GM12865 (cell line): Measurements from ENCODE around the gene ERBB3.

Experiments used
- DNase-seq: peaks from one replicate; pipeline ENCODE4 v3.0.0; 2010; ENCODE audit warnings: low read depth
- H3K4me3 ChIP-seq: 2 replicates; pipeline ENCODE4 v1.5.1; 2011; ENCODE audit warnings: mild to moderate bottlenecking, low read depth, low read length, control low read depth
- TF ChIP-seq, protein P1 (sequence below): IDR thresholded peaks from 2 replicates; pipeline ENCODE4 v1.5.1; 2011; ENCODE audit warnings: low read length, control low read depth, low read depth, inconsistent platforms; ENCODE audit not compliant: insufficient read depth; ENCODE audit errors: missing control alignments

ERBB3 gene

DNA sequence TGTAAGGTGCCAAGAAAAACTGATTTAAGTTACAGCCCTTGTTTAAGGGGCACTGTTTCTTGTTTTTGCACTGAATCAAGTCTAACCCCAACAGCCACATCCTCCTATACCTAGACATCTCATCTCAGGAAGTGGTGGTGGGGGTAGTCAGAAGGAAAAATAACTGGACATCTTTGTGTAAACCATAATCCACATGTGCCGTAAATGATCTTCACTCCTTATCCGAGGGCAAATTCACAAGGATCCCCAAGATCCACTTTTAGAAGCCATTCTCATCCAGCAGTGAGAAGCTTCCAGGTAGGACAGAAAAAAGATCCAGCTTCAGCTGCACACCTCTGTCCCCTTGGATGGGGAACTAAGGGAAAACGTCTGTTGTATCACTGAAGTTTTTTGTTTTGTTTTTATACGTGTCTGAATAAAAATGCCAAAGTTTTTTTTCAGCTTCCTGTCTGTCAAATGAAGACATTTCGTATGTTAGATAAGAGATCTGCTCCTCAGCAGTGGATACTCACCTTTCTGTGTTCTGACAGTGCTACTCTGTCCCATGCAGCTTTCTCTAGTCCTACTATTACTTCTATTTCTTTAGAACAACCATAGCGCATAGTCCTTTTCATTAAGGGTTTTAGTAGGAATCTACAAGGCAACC lies 23.2 kb downstream of the ERBB3 start:
- no peak for DNase-seq
- TF ChIP-seq, protein P1, sequence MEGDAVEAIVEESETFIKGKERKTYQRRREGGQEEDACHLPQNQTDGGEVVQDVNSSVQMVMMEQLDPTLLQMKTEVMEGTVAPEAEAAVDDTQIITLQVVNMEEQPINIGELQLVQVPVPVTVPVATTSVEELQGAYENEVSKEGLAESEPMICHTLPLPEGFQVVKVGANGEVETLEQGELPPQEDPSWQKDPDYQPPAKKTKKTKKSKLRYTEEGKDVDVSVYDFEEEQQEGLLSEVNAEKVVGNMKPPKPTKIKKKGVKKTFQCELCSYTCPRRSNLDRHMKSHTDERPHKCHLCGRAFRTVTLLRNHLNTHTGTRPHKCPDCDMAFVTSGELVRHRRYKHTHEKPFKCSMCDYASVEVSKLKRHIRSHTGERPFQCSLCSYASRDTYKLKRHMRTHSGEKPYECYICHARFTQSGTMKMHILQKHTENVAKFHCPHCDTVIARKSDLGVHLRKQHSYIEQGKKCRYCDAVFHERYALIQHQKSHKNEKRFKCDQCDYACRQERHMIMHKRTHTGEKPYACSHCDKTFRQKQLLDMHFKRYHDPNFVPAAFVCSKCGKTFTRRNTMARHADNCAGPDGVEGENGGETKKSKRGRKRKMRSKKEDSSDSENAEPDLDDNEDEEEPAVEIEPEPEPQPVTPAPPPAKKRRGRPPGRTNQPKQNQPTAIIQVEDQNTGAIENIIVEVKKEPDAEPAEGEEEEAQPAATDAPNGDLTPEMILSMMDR: no peak
- peak overlapping the region; percentile 74 for H3K4me3 ChIP-seq

DNA sequence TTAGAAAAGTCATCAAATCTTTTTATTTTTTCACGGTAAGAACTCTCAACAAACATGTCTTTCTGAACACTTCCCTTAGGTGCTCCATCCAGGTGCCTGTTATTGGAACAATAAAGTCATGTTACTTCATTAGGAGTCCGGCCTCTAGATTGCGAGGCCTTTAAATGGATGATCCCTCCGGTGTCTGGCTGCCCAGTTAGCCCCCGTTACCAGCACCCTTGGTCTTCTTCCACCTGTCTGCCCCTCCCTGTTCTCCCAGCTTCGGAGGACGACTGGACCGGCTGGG lies 23.8 kb downstream of the ERBB3 start:
- TF ChIP-seq, protein P1: no peak
- DNase-seq: no peak
- H3K4me3 ChIP-seq: peak overlapping the region; percentile 74

DNA sequence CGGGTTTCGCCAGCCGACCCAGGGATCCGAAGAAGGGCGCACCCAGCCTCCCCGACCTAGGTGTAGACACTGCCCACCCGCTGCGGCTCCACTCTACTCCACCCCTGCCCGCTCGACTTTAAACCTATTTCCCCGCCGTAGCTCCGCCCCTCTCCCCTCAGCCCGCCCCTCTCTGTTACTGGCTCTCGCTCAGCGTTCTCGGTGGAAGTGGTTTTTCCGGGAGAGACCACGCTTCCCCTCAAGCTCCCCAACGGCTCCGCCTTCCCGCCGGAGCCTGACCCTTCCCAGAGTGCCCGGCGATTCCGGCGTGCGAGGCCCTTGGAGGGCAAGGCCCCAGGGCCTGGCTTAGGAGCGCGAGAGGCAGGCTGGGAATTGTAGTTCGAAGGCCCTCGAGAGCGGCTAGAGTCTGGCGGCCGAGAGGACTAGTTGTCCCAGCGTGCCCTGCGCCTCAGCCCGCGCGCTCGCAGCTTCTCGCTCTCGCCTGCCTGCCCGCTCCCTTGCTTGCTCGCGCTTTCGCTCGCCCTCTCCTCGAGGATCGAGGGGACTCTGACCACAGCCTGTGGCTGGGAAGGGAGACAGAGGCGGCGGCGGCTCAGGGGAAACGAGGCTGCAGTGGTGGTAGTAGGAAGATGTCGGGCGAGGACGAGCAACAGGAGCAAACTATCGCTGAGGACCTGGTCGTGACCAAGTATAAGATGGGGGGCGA lies 24.3 kb downstream of the ERBB3 start, which contains the start of gene PA2G4:
PA2G4 (plus strand) TSS at position 451 of the 706 bp plus-strand sequence; CDS start at position 630, 179 bp downstream.
- peak; percentile 99 for DNase-seq
- TF ChIP-seq, protein P1: no peak
- H3K4me3 ChIP-seq: peak within 1 kb of the TSS; percentile 74

DNA sequence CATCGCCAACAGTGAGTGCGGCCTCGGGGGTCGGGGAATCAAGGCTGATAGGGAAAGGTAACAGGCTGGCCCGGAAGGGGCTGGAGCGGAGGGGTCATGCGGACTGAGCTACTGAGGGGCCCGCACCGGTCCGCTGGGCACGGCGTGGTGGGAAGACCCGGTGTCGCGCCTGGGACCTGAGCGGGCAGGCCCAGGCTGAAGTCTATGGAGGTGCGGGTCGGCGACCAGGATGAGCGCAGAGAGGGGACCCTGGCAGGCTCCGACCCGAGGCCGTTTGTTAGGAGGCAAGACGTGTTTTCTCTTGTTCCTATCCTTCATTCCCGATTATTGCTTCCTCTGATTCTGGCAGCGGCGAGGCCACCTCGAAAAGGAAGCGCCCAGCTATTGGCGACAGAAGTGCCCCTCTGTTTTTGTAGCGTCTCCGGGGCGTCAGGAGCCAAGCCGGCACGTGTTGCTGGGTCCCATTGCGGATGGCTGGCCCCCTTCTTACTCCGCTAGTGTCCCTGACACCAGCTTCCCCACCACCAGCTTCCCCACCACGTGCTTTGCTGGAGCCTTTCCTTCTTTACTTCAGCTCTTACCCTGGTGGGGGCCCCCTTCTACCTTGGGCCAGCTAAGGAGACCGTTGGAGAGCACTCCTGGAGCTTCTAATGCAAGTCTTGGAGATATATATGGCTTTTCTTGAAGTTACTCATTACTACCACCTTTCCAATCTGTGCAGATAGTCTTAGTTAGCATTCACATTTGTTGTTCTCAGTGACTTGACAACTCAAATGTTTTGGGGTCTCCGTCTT lies 25.0 kb downstream of the ERBB3 start:
- DNase-seq: peak; percentile 46
- H3K4me3 ChIP-seq: peak overlapping the region; percentile 74
- TF ChIP-seq, protein P1: no peak

DNA sequence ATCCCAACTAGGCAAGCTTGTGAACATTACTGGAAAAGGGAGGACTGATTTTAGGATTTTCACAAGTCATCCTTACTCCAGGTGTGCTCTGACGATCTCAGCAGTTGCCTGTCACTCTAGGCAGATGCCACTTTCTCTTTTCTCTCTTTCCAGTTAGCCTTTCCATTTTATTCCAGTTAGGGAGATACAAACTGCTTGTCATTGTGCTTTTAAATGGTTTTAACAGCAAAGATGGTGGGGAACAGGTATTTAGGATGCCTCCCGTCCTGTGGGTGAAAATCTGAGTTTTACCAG lies 25.6 kb downstream of the ERBB3 start:
- DNase-seq: no peak
- peak overlapping the region; percentile 74 for H3K4me3 ChIP-seq
- TF ChIP-seq, protein P1: no peak

DNA sequence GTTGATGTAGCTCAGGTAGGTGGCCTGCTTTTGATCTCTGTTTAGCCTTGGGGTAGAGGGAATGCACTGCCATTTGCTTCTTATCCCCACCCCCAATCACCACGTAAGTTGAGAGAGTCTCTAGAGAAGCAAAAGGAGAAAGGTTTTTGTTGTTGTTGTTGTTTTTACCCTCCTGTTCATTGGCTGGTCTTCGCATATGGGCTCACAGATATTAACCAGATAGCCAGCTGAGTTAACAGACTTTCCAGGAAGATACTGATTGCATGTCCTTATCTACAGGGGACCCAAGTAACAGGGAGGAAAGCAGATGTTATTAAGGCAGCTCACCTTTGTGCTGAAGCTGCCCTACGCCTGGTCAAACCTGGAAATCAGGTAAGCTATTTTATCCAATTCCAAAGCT lies 27.3 kb downstream of the ERBB3 start:
- TF ChIP-seq, protein P1: no peak
- DNase-seq: no peak
- no peak overlapping the region for H3K4me3 ChIP-seq
